Measurements from ENCODE around the gene SUMO3.

DNA sequence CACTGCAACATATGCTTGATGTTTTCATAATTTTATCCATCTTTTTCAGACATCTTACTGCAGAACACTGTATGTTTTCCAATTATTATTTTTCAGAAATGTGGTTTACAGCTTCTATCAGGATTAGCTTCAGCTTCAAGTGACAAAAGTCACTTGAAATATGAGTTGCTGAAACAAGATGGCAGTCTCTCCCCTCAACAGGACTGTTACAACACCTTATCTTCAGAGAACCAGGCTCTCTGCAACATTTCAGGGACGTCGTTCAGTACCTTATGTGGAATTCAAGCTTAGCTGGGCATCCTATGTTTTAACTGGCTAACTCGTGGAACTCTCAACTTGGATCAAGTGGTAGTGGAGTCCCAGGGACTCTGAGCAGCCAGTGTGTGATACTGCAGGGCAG, 14.2 kb downstream of the SUMO3 start:
- TF ChIP-seq, protein P1, sequence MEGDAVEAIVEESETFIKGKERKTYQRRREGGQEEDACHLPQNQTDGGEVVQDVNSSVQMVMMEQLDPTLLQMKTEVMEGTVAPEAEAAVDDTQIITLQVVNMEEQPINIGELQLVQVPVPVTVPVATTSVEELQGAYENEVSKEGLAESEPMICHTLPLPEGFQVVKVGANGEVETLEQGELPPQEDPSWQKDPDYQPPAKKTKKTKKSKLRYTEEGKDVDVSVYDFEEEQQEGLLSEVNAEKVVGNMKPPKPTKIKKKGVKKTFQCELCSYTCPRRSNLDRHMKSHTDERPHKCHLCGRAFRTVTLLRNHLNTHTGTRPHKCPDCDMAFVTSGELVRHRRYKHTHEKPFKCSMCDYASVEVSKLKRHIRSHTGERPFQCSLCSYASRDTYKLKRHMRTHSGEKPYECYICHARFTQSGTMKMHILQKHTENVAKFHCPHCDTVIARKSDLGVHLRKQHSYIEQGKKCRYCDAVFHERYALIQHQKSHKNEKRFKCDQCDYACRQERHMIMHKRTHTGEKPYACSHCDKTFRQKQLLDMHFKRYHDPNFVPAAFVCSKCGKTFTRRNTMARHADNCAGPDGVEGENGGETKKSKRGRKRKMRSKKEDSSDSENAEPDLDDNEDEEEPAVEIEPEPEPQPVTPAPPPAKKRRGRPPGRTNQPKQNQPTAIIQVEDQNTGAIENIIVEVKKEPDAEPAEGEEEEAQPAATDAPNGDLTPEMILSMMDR (conservative IDR thresholded peaks at IDR 0.05 in 1 of 2, IDR thresholded peaks at IDR 0.05 in 1 of 2; ENCODE audit: low read depth in 1 of 2, low read length in 2 of 2): no peak
- no peak for TF ChIP-seq EZH2 (IDR thresholded peaks at IDR 0.05; ENCODE audit: low read length, missing control alignments)

Measured in fibroblast of lung (primary cell).